Measurements from ENCODE around the gene KRT2. TPM values are rescaled to one million over a fixed set of nuclear protein-coding genes. Genes with fewer than 3 reads are reported as not detected.

The KRT2 gene
- total RNA-seq, 1 experiment from 2014 or later: not detected

DNA sequence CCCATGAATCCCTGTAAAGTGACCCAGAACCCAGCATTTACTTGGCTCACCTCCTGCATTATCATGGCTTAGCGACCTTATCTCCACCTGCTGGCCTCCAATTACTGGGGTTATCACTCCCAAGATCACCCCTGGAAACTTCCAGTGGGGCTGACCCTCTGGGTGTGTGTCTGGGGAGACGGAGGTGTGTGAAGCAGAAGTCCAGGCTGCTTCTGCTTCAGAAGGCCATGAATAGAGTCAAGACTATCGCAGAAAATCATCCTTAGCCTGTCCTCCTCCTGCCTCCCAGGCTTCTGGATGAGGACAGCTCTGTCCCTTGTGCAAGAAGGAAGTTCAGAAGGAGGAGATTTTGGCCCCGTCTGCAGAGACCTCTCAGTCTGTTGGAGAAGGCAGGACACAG is 50.3 kb downstream of the KRT2 start:
- H3K36me3 ChIP-seq: no peaks in the 10 kb centered on the region
- no peak overlapping the region for H3K27ac ChIP-seq
- H3K9me3 ChIP-seq (replicated peaks): no peaks in the 10 kb centered on the region
- H3K4me1 ChIP-seq: no peaks in the 10 kb centered on the region
- no peak for DNase-seq
- H3K4me3 ChIP-seq: no peak overlapping the region
- 0 out of 2 replicates have a peak, but pooled peaks cover 4% of the 10 kb centered on the region for H3K27me3 ChIP-seq

DNA sequence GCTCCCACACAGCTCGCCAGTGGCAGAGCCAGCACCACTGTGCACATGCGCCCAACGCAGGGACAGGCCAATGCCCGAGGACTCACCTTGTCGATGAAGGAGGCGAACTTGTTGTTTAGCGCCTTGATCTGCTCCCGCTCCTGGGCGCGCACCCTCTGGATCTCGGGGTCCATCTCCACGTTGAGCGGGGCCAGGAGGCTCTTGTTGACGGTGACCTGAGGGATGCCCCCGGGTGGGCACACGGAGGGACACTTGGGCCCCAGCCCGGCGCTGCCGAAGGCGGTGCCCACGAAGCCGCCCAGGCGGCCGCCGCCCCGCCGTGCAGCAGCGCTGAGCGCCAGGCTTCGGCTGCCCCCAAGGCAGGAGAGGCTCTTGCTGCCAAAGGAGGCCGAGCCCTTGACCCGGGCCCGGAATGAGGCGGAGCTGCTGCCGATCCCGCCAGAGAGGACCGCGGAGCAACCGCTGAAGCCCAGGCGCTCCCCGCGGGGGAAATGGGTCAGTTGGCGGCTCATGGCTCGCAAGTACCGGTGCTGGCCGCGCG is 51.0 kb downstream of the KRT2 start, which contains the start of gene KRT72:
Gene KRT72 (minus strand): TSS at position 523 of the 541 bp plus-strand sequence. CDS start 11 bp downstream, at position 512.
- Histone ChIP-seq H3K9me3 (replicated peaks) (no peaks in the 10 kb centered on the region), H3K36me3 (no peaks in the 10 kb centered on the region), H3K27me3 (0 out of 2 replicates have a peak, but pooled peaks cover 4% of the 10 kb centered on the region), H3K4me3 (no peak within 1 kb of the TSS), H3K27ac (no peak within 1 kb of the TSS), H3K4me1 (no peaks in the 10 kb centered on the region)
- DNase-seq: no peak

DNA sequence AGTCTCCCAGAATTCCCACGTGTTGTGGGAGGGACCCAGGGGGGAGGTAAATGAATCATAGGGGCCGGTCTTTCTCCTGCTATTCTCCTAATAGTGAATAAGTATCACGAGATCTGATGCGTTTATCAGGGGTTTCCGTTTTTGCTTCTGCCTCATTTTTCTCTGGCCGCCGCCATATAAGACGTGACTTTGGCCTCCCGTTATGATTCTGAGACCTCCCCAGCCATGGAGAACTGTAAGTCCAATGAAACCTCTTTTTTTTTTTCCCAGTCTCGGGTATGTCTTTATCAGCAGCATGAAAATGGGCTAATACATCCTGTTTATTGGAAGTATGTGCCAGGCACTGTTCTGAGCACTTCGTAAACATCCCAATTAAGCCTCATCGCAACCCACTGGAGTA is 51.5 kb downstream of the KRT2 start:
- no peak for DNase-seq
- H3K36me3 ChIP-seq: no peaks in the 10 kb centered on the region
- H3K27me3 ChIP-seq: 0 out of 2 replicates have a peak, but pooled peaks cover 4% of the 10 kb centered on the region
- H3K9me3 ChIP-seq (replicated peaks): no peaks in the 10 kb centered on the region
- no peak overlapping the region for H3K4me3 ChIP-seq
- no peak overlapping the region for H3K27ac ChIP-seq
- H3K4me1 ChIP-seq: no peaks in the 10 kb centered on the region

DNA sequence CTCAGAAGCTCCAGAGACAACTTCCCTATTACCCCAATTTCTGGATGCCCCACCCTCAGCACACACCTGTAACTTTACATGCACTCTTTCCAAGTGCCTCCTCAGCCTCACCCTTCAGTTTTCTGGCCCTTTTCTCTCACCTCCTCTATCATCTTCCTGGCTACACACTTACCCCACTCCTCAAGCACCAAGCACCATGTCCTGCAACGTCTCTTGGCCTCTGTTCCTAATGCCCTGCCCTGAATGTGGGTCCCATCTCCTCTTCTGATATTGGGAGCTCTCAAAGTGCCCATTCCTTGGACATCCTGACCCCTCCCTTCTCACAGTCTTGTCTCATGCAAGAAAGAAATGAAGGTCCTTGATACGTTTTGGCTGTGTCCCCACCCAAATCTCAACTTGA is 51.9 kb downstream of the KRT2 start:
- Histone ChIP-seq H3K9me3 (replicated peaks) (no peaks in the 10 kb centered on the region), H3K4me3 (no peak overlapping the region), H3K27ac (no peak overlapping the region), H3K4me1 (no peaks in the 10 kb centered on the region), H3K27me3 (0 out of 2 replicates have a peak, but pooled peaks cover 4% of the 10 kb centered on the region), H3K36me3 (no peaks in the 10 kb centered on the region)
- DNase-seq: no peak

DNA sequence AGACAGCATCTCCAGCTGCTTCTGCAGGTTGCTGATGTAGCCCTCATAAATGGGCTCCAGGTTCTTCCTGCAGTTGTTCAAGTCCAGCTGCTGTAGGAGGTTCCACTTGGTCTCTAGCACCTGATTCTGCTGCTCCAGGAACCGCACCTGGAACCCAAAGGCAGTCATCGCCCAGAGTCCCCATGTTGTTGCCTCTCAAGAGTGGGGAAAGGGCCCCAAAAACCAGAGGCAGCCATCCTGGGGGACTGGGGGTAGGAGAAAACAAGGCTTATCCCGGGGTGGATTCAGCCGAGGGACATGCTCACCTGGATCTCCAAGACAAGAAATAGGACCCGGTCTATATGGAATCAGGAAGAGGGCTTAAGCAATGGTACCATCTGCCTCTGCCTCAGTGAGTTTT is 53.0 kb downstream of the KRT2 start:
- H3K27me3 ChIP-seq: 0 out of 2 replicates have a peak, but pooled peaks cover 3% of the 10 kb centered on the region
- no peak overlapping the region for H3K27ac ChIP-seq
- DNase-seq: no peak
- H3K36me3 ChIP-seq: no peaks in the 10 kb centered on the region
- H3K4me3 ChIP-seq: no peak overlapping the region
- H3K4me1 ChIP-seq: no peaks in the 10 kb centered on the region
- H3K9me3 ChIP-seq (replicated peaks): no peaks in the 10 kb centered on the region

Other genes with a start within 250 kb of the KRT2 start
- gene KRT82, start 245.9 kb downstream of the KRT2 start, total RNA-seq (2014; rRNA removed; shearing (Covaris generic)): not detected in 2 replicates
- not detected in 2 replicates for gene KRT75, start 217.8 kb downstream of the KRT2 start, total RNA-seq (2014; rRNA removed; shearing (Covaris generic))
- not detected in 2 replicates for gene KRT6B, start 200.1 kb downstream of the KRT2 start, total RNA-seq (2014; rRNA removed; shearing (Covaris generic))
- not detected in 2 replicates for gene KRT6C, start 178.4 kb downstream of the KRT2 start, total RNA-seq (2014; rRNA removed; shearing (Covaris generic))
- gene KRT6A, start 159.0 kb downstream of the KRT2 start, total RNA-seq (2014; rRNA removed; shearing (Covaris generic)): not detected in 2 replicates
- not detected in 2 replicates for gene KRT5, start 131.8 kb downstream of the KRT2 start, total RNA-seq (2014; rRNA removed; shearing (Covaris generic))
- gene KRT71, start 99.1 kb downstream of the KRT2 start, total RNA-seq (2014; rRNA removed; shearing (Covaris generic)): not detected in 2 replicates
- not detected in 2 replicates for gene KRT74, start 78.4 kb downstream of the KRT2 start, total RNA-seq (2014; rRNA removed; shearing (Covaris generic))
- not detected in 2 replicates for gene KRT72, start 50.7 kb downstream of the KRT2 start, total RNA-seq (2014; rRNA removed; shearing (Covaris generic))
- not detected in 2 replicates for gene KRT73, start 33.7 kb downstream of the KRT2 start, total RNA-seq (2014; rRNA removed; shearing (Covaris generic))
- not detected in 2 replicates for gene KRT1, start 28.2 kb upstream of the KRT2 start, total RNA-seq (2014; rRNA removed; shearing (Covaris generic))
- gene KRT77, start 51.3 kb upstream of the KRT2 start, total RNA-seq (2014; rRNA removed; shearing (Covaris generic)): not detected in 2 replicates
- not detected in 2 replicates for gene KRT76, start 125.1 kb upstream of the KRT2 start, total RNA-seq (2014; rRNA removed; shearing (Covaris generic))
- gene KRT3, start 143.9 kb upstream of the KRT2 start, total RNA-seq (2014; rRNA removed; shearing (Covaris generic)): not detected in 2 replicates
- gene KRT4, start 161.9 kb upstream of the KRT2 start, total RNA-seq (2014; rRNA removed; shearing (Covaris generic)): not detected in 2 replicates
- not detected in 2 replicates for gene KRT79, start 182.1 kb upstream of the KRT2 start, total RNA-seq (2014; rRNA removed; shearing (Covaris generic))
- not detected in 2 replicates for gene KRT78, start 196.8 kb upstream of the KRT2 start, total RNA-seq (2014; rRNA removed; shearing (Covaris generic))

All from SJCRH30 (cell line).